GM21619 (cell line): ENCODE measurements around the gene CD1C.
A peak's percentile ranks its signal among the peaks of the same experiment; 100 is the strongest.
"Not testable (repeated sequence)": the region's sequence is repeated elsewhere in the genome, so short reads cannot be mapped to it uniquely, and the experiment has no call there.

Experiments used
- ATAC-seq: cut with Tn5 transposase; IDR thresholded peaks from one replicate; pipeline ENCODE4 v1.9.1; 2021; ENCODE audit not compliant: unreplicated experiment

Gene CD1C

DNA sequence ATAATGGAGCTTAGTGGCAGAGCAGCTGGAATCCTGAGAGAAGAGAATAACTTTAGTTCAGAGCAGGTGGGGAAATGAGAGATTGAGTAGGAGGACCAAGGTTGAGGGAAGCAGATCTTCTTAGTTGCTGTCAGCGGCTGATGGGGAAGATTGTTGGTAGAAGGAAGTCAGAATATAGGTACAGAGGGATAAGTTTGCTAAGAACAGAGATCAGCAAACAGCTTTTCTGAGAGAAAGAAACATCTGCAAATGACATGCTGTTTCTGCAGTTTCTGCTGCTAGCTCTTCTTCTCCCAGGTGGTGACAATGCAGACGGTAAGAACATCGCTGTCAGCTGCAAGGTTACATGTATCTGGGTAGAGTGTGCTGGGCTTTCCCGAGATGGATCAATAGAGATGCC lies at the start of gene CD1C:
Gene CD1C (plus strand): TSS at position 113 of the 400 bp plus-strand sequence. CDS start 142 bp downstream, at position 255.
- ATAC-seq: no peak

DNA sequence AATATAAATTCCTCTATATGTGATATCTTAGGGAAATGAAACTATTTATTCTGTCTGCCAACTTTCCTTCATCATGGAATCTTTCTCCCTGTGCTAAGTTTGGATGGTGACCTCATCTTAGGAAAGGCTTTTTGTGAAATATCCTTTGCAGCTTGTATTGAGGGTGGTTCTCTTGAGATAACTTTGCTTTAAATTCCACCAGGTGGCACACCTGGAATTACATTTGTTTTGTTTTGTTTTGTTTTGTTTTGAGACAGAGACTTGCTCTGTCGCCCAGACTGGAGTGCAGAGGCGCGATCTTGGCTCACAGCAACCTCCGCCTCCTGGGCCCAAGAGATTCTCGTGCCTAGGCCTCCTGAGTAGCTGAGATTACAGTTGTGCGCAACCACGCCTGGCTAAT lies 43.1 kb upstream of the CD1C start:
- ATAC-seq: no peak

DNA sequence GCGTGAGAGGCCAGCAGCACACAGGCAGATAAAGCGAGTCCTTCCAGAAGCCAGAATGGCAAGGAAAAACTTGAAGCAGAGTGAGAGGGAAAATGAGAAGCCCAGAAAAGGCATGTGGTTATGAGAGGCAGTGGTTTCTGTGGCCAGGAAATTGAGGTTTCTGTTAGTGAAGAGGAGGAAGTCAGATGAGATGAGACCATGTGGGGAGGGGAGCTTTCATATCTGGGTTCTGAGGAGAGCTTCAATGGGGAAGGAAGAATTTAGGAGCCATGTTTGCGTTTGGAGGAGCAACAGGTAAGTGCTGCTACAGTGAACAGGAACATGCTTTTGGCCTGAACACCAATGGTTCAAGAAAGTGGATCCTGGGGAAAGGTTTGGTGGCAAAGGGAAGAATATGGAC lies 41.6 kb upstream of the CD1C start:
- ATAC-seq: peak; percentile 68

DNA sequence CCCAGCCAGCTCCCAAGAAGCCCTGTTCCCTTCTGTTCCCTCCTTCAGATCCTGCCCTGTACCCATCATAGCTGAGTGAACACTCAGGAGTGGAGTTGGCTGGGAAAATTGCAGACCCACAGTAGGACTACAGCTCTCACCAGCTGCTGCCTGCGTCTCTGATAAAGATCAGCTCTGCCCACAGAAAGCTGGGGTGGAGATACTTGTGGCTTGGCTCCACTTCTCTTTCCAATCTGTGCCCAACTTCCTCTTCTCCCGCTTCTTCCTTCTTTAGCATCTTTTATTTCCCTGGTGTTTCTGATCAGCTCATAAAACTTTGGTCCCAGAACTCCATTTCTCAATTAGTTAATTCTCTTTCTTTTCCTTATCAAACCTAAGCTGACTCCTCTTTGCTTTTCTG lies 41.0 kb upstream of the CD1C start:
- ATAC-seq: no peak

DNA sequence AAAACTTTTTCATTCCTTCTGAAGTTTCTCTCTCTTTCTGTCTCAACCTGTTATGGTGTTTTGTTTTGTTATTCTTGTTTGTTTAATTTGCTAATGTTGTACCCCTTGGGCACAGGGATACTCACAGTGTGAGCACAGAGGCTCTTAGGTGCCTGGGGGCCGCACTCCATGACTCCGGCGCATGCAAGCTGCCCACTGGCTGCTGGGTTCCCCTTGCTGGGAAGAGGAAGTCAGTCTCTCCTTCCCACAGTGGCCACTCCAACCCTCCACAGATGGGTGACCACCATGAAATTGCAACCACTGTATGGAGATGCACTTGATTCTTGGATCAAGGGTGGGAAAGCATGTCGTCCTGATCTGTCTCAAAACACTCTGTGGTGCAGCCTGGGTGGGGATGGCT lies 40.1 kb upstream of the CD1C start:
- no peak for ATAC-seq

DNA sequence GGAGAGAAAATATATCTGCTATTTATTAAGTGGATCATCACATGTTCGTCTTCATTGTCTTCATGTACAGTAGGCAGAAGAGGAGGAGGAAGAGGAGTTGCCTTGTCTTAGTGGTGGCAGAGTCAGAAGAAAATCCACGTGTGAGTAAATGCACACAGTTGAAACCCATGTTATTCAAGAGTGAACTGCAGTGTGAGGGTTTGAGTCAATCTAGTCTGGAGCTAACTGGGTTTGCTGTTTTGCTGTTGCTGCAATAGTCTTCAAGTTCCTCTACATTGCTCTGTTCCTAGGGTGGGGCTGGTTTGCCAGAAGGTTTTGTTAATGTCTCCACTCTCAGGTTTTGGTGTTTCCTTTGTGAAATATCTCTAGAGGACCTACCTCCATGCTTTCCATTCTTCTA lies 38.6 kb upstream of the CD1C start:
- no peak for ATAC-seq

DNA sequence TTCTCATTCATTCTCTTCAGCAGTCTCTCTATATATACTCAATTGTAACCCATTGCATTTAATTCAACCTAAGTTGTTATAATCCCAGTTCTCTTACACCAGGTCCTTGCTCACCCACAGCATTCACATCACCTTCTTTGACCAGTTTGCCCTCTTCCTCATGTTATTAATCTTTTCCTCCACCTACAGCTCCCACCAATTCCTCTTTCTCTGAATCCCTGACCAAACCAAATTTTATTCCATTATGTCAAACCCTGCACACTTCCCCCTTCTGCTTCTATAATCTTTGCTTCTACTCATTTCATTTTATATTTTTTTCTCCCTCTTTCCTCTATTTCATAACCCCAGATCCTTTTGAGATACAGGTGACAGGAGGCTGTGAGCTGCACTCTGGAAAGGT lies 34.1 kb upstream of the CD1C start:
- no peak for ATAC-seq

DNA sequence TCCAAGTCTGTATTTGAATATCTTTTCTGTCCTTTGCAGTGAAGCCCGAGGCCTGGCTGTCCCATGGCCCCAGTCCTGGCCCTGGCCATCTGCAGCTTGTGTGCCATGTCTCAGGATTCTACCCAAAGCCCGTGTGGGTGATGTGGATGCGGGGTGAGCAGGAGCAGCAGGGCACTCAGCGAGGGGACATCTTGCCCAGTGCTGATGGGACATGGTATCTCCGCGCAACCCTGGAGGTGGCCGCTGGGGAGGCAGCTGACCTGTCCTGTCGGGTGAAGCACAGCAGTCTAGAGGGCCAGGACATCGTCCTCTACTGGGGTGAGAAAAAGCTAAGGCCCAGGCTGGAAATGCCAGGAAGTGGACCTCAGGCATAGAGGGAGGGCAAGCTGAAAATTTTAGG lies 33.0 kb upstream of the CD1C start:
- not testable (repeated sequence) for ATAC-seq

DNA sequence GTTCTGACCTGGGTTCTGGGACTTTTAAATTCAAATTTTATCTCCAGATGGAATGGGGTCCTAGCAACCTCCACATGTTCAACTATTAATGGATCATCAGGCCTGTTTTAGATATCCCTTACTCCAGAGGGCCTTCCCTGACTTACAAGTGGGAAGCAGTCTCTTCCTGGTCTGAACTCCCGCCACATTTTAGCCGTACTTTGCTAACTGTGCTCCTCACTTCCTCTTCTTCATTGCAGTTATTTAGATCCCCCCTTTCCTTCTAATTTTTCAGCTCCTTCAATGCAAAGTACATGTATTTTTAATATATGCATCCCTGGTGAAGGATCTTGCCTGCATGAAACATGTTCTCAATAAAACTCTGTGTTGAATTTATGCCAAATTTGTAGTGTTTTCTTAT lies 31.8 kb upstream of the CD1C start:
- no peak for ATAC-seq

DNA sequence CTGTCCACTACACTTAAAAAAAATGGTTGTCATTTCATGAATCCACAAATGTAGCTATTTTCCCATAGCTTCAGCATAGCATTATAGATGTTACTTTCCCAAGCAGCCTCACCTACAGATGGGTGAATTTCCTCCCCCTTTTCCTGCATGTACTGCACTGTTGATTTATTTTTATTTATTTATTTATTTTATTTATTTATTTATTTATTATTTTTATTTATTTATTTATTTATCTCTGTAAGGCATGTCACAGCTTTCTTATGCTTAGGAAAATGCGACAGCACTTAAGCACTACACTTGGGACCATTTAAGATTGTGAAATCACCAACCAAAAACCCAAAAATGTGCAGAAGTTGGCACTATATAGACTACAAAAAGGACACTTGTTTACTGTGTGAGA lies 30.6 kb upstream of the CD1C start:
- no peak for ATAC-seq

DNA sequence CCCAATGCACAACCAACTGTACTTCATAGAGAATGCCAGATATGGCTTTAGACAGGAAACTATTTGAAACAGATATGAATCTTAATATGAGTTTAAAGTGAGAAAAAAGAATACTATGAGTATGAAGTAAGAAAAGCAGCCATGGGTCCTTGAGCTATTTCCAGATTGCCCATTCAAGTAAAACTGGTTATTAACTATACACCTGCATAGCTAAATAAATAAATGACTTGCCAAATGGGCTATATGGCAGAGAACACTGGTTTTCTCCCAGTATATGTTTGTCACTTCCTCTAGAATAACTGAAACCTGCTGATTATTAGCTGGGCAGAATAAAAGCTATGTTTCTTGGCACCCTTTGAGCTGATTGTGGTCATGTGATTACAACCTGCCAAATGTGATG lies 17.0 kb upstream of the CD1C start:
- no peak for ATAC-seq

DNA sequence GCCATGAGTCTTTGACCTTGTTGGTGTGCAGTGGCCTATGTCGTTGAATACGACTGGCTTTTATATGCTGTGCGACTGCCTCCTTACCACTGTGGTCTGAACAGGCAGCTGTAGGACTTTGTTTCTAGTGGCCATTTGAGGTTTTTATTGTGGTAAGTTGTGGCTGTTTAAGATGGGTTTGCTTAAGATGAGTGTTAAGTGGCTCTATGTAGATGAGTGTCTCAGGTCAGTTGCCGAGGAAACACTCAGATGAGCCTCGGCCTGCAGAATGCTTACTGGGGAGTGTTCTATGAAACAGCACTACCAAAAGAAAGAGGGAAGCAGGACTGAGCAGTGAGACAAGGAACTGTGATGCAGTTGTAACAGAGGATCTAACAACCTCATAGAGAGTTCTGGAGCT lies 14.9 kb upstream of the CD1C start:
- ATAC-seq: peak; percentile 73

DNA sequence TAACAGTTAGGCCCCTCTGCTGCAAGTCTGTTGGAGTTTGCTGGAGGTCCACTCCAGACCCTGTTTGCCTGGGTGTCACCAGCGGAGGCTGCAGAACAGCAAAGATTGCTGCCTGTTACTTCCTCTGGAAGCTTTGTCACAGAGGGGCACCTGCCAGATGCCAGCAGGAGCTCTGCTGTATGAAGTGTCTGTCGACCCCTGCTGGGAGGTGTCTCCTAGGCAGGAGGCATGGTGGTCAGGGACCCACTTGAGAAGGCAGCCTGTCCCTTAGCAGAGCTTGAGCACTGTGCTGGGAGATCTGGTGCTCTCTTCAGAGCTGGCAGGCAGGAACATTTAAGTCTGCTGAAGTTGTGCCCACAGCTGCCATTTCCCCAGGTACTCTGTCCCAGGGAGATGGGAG lies 7.3 kb upstream of the CD1C start:
- not testable (repeated sequence) for ATAC-seq

DNA sequence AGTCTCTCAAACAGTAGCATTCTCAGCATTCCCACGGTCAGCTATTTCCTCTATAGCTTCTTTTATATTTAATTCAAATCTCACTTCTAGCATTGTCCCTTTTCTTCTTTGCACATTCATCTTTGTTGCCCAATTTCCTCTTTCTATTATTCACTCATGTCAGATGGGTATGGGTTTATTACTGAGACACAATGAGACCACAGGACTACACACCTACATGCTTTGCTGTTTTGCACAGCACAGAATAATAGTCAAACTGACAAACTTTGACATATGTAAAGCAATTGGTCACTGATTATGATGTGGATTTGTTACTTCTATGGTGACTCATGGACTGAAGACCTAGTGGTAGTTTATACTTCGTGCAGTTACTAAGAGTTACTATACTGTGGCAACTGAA lies 5.8 kb upstream of the CD1C start:
- peak; percentile 35 for ATAC-seq

DNA sequence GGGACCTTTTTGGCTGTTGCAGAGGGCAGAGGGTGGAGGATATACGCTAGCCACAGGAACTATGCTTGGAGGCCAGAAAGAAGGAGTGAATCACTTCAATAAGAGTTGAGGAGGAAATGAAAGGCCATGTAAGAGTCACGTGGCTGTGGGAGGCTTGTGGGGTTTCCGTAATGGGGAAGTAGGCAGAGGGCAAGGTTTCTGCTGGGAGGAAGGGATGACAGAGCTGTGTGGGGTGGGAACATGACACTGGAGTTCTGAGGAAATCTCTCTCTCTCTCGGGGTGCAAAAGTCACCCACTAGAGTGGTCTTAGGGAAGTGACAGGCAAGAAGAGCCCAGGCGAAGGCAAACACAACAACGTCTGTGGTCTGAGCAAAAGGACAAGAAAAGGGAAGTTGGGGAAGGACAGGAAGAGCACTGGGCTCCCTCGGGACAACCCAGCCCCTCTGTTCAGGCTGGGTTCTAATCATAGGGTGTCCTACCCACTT lies 3.9 kb upstream of the CD1C start:
- ATAC-seq: peak; percentile 66

DNA sequence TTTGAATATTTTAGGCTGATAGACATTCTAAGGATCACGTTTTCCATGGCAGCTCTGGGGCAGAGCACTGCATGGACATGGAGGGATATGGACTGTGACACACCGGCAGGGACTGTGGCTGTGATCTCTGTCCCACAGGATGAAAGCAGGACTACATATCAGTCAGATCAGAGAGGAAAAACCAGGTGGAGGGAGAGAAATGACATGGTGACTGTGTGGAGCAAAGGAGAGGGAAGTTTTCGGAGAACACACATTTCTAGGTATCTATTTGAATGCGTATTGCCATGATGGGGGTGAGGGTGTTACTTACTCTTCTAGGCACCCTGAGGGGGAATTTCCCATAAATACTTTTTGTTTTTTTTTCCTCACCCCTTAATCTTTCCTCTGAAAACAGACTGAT lies 3.2 kb upstream of the CD1C start:
- ATAC-seq: no peak

DNA sequence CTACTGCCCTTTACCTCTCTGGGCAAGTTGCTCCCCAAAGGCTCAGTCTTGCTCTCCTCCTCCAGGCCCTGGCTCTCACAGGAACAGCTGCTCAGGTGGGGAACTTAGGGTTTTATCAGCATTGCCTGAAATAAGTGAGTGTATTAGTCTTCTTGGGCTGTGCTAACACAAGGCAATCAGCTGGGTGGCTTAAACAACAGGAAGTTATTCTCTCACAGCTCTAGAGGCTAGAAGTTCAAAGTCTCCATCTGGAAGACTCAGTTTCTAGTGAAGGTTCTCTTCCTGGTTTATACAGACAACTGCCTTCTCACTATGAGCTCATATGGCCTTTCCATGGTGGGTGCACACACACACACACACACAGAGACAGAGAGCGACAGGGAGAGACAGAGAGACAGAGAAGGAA lies 2.8 kb upstream of the CD1C start:
- no peak for ATAC-seq

DNA sequence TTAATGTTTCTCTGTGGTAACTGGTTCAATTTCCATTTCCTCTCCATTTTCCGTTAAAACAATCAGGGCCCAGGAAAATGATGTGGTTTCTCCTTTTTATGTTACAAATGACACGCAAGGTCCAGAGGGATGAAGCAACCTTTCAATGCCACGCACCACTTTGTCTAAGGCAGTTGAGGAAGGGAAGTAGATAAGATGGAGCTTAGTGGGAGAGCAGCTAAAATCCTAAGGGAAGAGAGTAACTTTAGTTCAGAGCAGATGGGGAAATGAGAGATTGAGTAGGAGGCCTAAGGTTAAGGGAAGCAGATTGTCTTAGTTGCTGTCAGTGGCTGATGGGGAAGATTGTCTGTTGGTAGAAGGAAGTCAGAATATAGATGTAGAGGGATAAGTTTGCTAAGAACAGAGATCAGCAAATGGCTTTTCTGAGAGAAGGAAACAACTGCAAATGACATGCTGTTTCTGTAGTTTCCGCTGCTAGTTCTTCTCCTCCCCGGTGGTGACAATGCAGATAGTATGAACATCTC lies 660 bp downstream of the CD1C start:
- no peak for ATAC-seq

DNA sequence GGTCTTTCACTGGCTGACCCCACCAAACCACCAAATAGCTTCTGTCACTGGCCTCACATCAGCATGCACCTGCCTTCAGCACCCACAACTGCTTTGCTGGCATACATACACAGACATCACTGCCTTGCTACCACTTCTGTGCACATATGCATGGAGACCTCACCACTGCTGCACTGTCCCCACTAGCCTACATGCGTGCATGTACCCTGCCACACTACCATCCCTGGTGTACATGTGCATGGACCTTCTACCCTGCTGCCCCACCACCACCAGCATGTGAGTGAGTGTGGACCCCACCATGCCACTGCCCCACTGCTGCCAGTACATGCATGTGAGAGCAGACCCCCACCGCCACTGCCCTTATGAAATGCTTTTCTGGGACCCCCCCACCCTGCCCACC lies 6.1 kb downstream of the CD1C start:
- ATAC-seq: no peak

DNA sequence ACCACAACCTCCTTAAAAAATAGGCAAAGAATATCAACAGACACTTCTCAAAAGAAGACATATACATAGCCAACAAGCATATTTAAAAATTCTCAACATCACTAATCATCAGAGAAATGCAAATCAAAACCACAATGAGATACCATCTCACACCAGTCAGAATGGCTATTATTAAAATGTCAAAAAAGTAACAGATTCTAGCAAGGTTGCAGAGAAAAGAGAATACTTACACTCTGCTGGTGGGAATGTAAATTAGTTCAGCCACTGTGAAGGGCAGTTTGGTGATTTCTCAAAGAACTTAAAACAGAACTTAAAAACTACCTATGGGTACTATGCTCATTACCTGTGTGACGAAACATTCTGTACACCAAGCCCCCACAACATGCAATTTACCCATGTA lies 20.9 kb downstream of the CD1C start:
- ATAC-seq: peak; percentile 47

DNA sequence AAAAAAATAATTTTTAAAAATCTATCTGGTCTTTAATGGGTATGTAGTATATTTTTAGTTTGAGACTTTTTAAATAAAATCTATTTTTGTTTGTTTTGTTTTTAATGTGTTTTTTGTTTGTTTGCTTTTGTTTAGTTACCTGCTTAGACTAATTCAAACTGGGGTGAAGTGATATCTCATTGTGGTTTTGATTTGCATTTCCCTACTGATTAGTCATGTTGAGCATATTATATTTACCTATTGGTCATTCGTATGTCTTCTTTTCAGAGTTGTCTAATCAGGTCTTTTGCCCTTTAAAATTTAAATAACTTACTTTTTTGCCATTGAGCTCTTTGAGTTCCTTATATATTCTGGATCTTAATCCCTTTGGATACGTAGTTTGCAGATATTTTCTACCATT lies 21.3 kb downstream of the CD1C start:
- ATAC-seq: peak; percentile 56

DNA sequence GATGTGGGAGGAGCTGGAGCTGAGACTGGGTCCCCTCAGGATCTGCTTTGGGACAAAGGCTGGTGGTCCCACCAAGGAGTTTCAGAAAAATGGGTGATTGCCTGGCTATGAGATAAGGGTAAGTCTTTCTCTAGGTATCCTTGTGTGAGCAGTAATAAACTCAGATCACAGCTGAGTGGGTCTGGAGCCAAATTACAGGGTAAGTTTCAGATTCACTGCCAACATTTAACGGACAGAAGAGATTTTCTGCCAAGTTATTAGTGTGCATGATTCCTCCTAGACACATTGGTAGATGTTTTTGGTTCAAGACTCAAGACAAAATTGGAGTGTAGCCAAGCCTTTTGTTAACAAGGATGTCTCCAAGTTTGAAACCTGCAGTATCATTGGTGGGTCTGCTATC lies 34.1 kb downstream of the CD1C start:
- no peak for ATAC-seq

DNA sequence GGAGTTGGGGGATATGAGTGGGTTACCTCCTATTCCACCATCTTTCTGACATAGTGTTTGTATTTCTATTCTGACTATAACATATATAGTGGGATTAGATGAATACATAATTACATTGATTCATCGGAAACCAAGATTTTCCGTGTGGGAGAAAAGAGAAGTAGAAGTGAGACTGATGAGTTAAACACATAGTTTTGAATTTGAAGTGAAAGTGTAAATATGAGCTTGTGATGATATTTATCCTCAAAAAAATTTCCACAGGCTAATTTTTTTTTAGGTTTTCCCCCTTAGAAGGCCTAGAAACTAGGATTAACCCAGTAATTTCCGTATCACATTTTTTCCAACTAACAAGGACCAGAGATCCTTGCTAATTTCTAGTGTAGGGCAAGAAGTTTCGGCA lies 34.7 kb downstream of the CD1C start:
- ATAC-seq: no peak

DNA sequence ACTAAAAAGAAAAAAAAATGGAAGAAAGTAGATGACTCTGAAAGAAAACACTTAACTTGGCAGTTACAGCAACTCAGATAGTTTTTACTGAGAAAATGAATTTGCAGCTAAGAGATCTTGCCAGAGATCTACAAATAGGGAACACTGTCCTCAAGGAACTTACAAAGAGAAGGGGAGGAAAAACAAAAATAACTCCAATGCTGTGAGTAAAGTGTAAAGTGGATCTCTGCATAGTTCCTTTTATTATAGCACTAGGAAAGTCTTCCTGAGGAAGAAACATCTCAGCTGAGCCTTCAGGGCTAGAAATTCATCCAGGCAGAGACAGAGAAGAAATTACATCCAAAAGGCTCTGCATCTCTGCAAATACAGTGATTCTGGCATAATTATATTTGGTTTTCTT lies 37.8 kb downstream of the CD1C start:
- no peak for ATAC-seq
